ENCODE measurements around the gene FRZB. TPM values are rescaled to one million over a fixed set of nuclear protein-coding genes. Genes with fewer than 3 reads are reported as not detected.

FRZB gene
- total and polyA plus RNA-seq, 9 of the 15 experiments (the other 6 are each of a cell fraction or from before 2014, with no cell fraction given), result 0.01 to 0.05 (median 0.03) TPM; not detected in 6

- Histone ChIP-seq H4K20me1 (replicated peaks; ENCODE audit: control insufficient read depth, insufficient read depth, low read length) (no peaks in the 10 kb centered on the region), H3K9me3 (replicated peaks; ENCODE audit: control insufficient read depth, insufficient read depth, low read depth, low read length) (no peaks in the 10 kb centered on the region), H3K27me3 (ENCODE audit: control insufficient read depth in 2 of 2, insufficient read depth in 2 of 2, low read length in 2 of 2) (peaks cover 4 to 11% of the 10 kb centered on the region in 2 experiments; a peak in 2 of 5 replicates), H3K36me3 (ENCODE audit: control insufficient read depth, insufficient read depth, low read length) (no peaks in the 10 kb centered on the region), H3K4me1 (replicated peaks in 1 of 2; ENCODE audit: control insufficient read depth in 2 of 2, insufficient read depth in 2 of 2, low read length in 2 of 2) (no peaks in the 10 kb centered on the region), H2AFZ (ENCODE audit: low read depth, low read length) (no peak overlapping the region), H3K4me2 (ENCODE audit: insufficient read depth, low read length) (no peak overlapping the region), H3K4me3 (no peak overlapping the region), H3K27ac (ENCODE audit: extremely low read depth, low read depth, low read length) (no peak overlapping the region), H3K79me2 (ENCODE audit: control insufficient read depth, insufficient read depth, low read length) (no peaks in the 10 kb centered on the region), H3K9ac (ENCODE audit: insufficient read depth in 1 of 2, low read depth in 2 of 2, low read length in 2 of 2) (no peak overlapping the region), H3K9me1 (ENCODE audit: control insufficient read depth, insufficient read depth, low read length) (no peaks in the 10 kb centered on the region)
- ATAC-seq (no peak), FAIRE-seq (no peak), DNase-seq (ENCODE audit: extremely low read depth in 1 of 4, low spot score in 3 of 4) (no peak)
- no peak for TF ChIP-seq ARHGAP35 (IDR thresholded peaks at IDR 0.05; ENCODE audit: partially characterized antibody)
- TF ChIP-seq RBM14 (IDR thresholded peaks at IDR 0.05; ENCODE audit: borderline replicate concordance, insufficient read depth, low read depth, low read length), result no peak
- TF ChIP-seq, protein P1, sequence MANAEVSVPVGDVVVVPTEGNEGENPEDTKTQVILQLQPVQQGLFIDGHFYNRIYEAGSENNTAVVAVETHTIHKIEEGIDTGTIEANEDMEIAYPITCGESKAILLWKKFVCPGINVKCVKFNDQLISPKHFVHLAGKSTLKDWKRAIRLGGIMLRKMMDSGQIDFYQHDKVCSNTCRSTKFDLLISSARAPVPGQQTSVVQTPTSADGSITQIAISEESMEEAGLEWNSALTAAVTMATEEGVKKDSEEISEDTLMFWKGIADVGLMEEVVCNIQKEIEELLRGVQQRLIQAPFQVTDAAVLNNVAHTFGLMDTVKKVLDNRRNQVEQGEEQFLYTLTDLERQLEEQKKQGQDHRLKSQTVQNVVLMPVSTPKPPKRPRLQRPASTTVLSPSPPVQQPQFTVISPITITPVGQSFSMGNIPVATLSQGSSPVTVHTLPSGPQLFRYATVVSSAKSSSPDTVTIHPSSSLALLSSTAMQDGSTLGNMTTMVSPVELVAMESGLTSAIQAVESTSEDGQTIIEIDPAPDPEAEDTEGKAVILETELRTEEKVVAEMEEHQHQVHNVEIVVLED (CRISPR knock-in tag; IDR thresholded peaks at IDR 0.05), result no peak
- no peak for TF ChIP-seq ZNF324 (CRISPR knock-in tag; IDR thresholded peaks at IDR 0.05)
- TF ChIP-seq SREBF2 (CRISPR knock-in tag; IDR thresholded peaks at IDR 0.05), result no peak
- TF ChIP-seq RB1 (IDR thresholded peaks at IDR 0.05; ENCODE audit: low read depth), result no peak
- no peak for TF ChIP-seq RCOR1 (IDR thresholded peaks at IDR 0.05; ENCODE audit: borderline replicate concordance in 1 of 2, low read depth in 2 of 2, low read length in 2 of 2)
- no peak for TF ChIP-seq SAFB2 (IDR thresholded peaks at IDR 0.05; ENCODE audit: borderline replicate concordance, low read depth, low read length, severe bottlenecking)
- in situ Hi-C loops (cut with MboI) (no loop called here), intact Hi-C loops (cut with micrococcal nuclease) (no loop called here)
- no TSS peak for BruUV-seq (replicated peaks)
- WGBS (ENCODE audit: insufficient coverage, low coverage, missing lambda C conversion rate), result 0% methylated on average over 6 of the region's 6 CpGs
- CTCF ChIA-PET (ENCODE audit: low intra/inter-chr PET ratio), result no interaction called here
- POLR2A ChIA-PET, result interaction anchor here (0.6 to 0.7 kb wide), 2 partner anchors 24 to 37 kb away, joined by 3 read pairs; no protein-coding TSS in a partner anchor
Measured at GRCh38 chr2:182824767-182825158, 41.7 kb downstream of the FRZB start.

Data from K562 (cell line).